ENCODE data around the gene MAP2K2. TPM values are rescaled to one million over a fixed set of nuclear protein-coding genes. Genes with fewer than 3 reads are reported as not detected.

The MAP2K2 gene
- total RNA-seq, 1 donor from 2014 or later = 106 TPM

DNA sequence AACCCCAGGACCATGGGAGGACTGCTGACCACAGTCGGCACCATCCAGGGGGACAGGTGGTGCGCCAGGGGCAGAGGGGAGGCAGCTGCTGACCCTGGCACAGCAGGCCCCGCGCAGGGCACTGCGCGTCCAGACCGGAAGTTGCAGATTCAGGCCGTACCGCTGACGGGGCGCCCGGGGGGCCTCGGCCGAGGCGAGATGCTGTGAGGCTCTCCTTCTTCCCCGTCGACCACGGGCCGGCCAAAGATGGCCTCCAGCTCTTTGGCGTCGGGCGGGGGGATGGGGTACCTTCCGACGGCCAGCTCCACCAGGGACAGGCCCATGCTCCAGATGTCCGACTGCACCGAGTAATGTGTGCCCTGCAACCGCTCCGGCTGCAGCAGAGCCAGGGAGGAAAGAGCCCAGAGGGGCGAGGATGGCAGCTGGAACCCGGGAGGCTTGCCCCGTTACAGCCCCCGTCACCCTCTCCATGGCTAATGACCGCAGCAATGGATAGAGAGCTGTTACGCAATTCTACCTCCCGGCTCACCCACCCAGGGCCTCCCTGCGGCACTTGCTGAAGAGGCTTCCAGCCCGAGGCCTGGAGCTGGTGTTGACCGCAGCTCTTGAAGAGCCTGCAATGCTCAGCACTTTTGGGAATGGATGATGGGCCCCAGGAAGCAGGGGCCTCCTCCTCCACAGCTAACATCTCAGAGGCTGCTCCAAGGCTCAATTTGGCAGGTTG, 24.7 kb downstream of the MAP2K2 start:
- DNase-seq (ENCODE audit: low read depth in 2 of 2) = no peak

DNA sequence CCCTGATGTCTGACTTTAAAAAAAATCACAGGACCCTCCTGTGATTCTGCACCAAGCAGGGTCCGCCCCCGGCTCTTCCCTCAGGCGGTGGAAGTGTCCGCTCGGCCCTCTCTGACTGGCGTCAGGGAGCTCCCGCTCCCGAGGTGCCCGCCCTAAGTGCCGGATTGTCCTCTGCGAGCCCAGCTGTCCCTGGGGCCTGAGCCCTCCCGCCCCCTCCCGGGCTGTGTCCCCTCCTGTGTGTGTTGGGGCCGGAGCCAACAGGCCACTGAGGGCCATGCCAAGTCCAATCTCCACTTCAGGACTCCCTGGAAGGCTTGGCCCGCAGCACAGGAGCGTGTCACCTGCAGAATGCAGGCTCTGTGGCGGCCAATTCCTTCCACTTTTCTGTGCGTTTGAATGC, 25.4 kb downstream of the MAP2K2 start:
- no peak for DNase-seq (ENCODE audit: low read depth in 2 of 2)

DNA sequence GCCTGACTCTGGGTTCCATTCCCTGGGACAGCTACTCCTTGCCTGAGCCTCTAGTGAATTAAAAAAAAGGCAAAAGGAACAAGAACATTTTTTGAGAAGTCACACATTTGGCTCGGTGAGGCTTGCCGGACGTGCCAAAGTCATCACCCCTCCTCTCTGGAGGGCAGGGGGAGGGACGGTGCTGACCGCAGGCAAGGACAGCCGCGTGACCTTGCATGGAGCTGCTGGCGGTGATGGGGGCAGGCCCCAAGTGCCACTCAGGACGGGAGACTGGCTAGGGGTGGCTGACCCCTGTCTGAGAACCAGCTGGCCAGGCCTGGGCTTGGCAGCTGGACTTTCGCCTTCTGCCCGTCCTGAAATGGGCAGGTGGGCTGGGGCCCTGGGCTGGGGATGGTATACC, 26.4 kb downstream of the MAP2K2 start:
- no peak for DNase-seq (ENCODE audit: low read depth in 2 of 2)

DNA sequence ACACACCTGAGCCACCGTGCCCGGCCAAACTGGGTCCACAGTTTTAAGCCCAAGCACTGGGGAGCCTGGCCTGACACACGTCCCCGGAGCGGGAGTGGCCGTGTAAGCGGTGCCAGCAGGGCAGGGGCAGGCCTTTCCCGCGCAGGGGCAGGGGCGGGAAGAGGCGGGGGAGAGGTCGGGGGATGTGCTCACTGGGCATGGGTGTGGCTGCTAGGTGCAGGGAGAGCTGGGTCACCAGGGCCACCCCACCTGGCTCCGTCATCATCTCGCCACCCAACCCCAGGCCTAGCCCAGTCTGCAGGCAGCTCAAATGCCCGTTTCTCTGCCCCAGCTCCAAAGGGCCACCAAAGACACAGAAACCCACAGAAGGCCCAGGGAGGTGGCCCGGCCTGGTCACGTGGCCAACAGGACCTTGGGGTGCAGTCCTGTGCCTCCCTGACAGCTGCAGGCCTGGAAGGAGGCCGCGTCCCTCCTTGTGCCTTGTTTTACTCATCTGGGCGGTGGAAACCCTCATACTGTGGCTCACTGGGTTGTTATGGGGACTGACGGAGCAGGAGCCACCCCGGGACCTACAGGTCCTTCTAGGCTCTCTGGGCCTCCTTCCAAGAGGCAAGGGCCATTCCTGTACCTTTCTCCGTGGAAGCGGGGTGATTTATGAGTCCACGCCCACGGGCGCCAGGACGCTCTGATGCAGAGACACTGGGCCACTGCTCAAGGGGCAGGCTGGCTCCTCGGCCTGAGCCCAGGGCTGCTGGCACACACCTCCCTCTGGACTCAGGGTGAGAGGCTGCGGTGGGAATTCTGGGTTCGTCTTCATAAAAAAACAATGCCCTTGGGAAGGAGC, 27.7 kb downstream of the MAP2K2 start:
- no peak for DNase-seq (ENCODE audit: low read depth in 2 of 2)

DNA sequence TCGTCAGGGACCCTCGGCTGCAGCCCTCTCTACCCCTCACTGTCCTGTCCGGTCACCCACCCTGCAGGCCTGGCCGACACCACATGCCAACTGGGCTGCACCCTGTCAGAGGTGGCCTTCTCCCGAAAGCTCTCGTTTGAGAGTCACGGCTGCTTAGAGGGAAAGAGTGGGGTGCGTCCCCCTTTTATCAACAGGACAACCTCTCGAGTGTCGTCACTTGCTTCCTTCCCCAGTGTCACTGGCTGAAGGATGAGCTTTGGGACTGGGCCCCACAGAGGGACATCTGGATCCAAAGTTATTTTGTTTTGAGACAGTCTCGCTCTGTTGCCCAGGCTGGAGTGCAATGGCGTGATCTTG, 28.5 kb downstream of the MAP2K2 start:
- DNase-seq (ENCODE audit: low read depth in 2 of 2) = no peak

DNA sequence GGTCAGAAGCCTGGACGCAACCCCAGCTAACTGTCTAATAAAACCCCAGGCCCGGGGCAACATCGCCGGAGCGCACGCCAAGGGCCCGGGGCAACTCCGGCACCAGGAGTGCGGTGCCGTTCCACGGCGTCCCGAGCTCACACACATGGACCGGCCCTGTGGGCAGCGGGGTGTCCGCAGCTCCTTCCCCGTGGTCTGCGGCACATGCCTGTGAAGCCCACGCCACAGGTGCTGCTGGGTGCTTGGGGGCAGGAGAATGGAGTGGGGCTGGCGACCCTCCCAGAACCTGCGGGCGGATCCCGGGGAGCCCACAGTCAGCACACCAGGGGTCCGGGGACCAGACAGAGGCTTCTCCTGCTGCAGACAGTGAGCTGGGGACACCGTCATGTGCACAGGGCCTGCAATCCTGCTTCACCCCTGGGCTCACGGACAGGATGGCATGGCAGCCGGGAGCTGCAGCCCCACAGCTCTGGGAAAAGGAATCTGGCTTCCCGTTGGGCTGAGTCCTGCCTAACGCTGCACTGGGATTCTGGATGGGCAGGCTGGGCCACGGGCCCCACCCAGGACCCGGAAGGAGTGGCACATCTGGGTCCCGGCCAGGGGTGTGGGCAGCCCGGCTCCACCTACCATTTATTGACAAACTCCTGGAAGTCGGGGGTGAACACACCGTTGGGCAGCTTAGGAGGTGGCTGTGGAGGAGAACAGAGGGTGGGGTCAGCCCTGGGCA, 29.0 kb downstream of the MAP2K2 start:
- no peak for DNase-seq (ENCODE audit: low read depth in 2 of 2)

DNA sequence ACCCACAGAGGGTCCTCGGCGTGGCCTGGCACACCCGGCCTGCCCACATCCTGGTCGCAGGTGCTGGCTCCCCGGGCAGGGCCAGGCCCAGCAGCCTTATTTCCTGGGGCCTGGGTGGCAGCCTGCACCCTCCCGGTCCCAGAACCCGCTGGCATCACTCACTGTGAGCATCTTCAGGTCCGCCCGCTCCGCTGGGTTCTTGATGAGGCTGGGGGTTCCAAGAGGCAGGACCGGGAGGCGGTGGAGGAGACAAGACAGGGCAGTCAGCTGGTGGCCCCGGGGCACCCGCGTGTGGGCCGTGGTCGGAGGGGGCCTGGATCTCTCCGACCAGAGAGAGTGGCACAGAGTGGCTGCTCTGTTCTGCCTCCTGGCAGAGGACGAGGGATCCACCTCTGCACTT, 29.6 kb downstream of the MAP2K2 start:
- DNase-seq (ENCODE audit: low read depth in 2 of 2) = no peak

DNA sequence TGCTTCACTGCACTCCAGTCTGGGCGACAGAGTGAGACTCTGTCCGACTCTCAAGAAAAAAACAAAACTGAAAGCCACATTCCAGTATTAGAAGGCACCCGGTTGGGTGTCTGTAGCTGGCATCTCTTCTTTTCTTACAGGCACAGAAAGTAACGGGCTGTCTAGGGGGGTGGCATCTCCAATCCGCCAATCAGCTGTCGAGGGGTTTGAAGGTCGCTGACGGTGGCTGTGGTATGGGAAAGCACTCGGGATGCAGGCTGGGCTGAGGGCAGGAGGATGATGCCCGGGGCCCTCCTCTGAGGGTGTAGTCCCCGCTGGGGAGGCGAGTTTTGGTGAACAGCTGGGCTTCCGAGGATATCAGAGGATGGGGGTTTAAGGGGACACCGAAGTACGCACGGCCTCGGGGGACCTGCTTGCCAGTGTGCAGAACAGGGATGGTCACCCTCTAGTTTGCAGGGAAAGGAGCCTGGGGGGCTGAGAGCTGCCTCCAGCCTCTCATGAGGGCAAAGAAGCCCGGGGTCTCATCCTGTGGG, 30.2 kb downstream of the MAP2K2 start:
- DNase-seq (ENCODE audit: low read depth in 2 of 2) = no peak

DNA sequence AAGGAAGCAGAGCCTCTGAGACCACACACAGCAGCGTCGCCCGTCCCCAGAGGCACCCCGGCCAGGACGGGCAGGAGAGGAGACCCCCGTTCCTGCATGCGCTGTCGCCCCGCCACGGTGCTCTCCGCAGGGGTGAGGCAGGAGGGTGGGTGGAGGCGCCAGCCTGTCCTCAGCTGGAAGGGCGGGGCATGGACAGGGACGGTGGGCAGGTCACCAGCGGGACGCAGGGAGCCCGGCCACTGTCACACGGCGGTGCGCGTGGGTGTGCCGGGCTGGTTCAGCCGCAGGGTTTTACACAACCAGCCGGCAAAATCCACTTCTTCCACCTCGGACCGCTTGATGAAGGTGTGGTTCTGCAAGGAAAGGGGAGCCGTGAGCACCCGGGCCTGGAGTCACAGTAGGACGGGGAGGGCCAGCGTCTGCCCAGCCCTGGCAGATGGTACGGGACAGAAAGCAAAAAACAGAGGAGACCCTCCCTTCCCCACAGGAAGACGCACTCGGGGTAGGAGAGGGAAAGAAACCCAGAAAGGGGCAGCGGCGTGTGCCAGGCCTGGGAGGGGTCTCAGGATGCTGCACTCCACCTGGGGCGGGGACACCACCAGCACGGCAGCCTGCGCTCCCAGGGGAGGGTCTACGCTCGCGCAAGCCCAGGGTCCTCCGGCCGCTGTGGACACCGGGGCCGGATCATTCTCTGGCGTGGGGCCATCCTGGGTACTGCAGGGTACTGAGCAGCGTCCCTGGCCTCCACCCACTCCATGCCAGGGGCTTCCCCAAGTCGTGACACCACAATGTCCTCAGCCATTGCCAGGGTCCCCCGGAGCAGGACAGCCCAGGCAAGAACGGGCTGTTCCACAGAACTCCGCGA, 33.3 kb downstream of the MAP2K2 start:
- DNase-seq (ENCODE audit: low read depth in 2 of 2) = no peak

DNA sequence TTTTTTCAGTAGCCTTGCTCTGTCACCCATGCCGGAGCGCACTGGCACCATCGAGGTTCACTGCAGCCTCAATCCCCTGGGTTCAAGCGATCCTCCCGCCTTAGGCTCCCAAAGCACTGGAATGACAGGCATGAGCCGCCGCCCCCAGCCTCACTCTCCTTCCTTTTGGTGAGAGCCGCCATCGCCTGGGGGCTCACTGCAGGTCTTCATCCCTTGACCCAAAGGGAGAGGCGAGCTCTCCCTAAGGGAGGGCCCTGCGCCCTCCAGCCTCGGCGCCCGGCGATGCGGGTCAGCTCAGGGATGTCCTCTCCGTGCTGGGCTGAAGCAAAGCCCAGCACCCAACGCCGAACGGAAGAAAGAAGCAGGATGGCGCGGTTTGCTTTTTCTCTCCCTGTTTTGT, 34.0 kb downstream of the MAP2K2 start:
- no peak for DNase-seq (ENCODE audit: low read depth in 2 of 2)

DNA sequence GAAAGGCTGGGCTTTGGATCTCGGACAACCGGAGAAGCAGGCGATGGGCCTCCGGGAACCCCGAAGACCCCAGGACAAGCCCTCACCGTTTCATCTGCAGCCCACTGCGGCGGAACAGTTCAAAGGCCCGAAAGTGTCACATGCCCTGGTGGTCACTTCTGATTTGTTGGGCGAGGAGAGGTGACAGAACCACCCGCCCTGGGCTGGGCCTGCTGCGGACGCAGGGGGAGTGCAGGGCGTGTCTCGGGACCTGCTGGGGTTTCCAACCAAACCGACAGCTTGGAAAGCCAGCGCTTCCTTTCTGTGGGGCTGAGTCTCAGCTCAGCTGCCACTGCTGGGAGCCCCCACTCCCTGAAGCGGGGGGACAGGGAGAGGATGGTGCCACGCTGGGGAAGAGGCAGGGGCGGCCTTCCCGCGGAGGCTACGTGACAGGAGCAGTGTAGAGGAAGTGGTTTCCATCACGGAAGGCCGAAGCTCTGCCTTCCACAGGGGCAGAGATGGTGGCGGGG, 34.5 kb downstream of the MAP2K2 start:
- DNase-seq (ENCODE audit: low read depth in 2 of 2) = no peak

DNA sequence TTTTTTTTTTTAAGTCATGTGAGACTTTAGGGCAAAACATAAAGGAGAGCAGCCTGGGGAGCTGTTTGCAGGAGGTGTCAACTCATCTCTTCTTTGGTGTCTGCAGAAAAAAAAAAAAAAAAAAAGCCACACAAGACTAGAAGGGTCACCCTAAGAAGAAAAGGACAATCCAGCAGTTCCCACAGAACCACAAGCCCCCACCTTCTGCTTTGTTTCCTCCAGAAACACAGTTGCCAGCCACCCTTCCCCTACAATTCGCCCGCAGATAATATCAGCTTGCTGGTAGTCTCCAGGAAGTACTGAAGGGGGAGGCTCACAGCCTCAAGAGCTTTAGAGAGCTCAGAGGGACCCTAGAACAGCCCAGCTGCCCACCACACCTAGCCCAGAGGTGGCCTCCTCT, 34.9 kb downstream of the MAP2K2 start:
- no peak for DNase-seq (ENCODE audit: low read depth in 2 of 2)

DNA sequence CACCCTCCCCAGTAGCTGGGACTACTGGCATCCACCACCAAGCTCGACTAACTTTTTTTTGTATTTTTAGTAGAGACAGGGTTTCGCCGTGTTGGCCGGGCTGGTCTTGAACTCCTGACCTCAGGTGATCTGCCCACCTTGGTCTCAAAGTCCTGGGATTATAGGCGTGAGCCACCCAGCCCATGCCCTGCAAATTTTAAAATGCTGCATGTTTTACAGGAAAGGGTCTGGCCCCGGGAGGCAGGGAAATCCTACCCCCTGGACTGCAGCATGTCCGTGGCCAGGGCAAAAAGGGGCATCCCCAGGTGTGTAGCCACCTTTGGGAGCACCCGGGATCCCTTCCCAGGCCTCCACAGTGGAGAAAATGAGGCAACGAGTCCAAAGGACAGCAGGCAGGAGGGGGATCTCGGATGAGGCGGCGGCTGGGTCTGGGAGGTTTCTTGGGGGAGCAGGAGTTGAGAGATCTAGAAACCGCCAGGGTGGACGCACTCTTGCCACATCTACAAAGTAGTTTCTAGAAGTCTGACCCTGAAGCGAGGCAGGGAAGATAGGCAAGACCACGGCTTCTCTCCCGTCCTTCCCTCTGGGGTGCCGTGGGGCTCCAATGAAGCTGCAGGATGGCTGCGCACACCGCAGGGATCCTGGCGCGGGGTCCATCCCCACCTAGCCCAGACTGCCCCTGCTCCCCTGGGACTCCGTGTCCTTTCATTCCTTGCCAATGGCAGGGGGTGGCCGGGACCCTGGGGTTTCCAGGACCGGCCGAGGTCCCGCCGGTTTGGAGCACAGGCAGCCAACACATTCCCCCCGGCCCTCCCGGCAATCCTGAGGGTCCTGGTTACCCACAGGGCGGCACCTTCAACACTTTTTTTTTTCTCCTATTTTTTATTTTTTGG, 35.9 kb downstream of the MAP2K2 start:
- no peak for DNase-seq (ENCODE audit: low read depth in 2 of 2)

DNA sequence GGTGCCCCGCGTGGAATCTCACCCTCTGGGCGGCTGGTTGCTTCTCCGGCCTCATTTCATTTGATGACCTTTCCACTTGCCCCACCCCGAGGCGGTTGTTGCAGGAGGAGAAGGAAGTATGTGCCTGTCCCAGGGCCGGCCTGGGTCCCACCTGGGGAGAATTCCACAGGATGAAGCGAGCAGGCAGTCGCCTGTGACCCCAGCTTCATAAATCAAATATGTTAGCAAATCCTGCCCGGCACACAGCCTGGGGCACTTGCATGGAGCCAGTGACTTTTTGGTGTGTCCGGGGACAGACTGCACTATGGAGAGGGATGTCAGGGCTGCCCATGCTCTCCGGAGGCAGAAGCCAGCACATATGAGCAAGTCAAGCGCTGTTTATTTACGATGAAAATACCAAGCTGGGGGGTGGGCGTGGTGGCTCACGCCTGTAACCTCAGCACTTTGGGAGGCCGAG, 37.5 kb downstream of the MAP2K2 start:
- no peak for DNase-seq (ENCODE audit: low read depth in 2 of 2)

DNA sequence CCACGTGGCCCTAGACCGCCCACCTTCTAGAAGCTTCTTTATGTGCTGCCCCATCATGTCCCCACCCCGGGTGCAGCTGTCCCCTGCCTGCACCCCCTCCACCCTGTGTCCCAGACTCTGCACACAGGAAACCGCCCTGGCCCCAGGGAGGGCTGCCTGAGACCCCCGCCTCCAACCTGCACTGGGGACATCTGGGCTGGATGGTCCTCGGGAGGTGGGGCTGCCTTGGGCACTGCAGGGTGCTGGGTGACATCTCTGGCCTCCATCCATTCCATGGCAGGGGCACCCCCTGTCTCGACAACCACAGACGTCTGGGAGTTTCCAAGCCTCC, 39.4 kb downstream of the MAP2K2 start:
- no peak for DNase-seq (ENCODE audit: low read depth in 2 of 2)

DNA sequence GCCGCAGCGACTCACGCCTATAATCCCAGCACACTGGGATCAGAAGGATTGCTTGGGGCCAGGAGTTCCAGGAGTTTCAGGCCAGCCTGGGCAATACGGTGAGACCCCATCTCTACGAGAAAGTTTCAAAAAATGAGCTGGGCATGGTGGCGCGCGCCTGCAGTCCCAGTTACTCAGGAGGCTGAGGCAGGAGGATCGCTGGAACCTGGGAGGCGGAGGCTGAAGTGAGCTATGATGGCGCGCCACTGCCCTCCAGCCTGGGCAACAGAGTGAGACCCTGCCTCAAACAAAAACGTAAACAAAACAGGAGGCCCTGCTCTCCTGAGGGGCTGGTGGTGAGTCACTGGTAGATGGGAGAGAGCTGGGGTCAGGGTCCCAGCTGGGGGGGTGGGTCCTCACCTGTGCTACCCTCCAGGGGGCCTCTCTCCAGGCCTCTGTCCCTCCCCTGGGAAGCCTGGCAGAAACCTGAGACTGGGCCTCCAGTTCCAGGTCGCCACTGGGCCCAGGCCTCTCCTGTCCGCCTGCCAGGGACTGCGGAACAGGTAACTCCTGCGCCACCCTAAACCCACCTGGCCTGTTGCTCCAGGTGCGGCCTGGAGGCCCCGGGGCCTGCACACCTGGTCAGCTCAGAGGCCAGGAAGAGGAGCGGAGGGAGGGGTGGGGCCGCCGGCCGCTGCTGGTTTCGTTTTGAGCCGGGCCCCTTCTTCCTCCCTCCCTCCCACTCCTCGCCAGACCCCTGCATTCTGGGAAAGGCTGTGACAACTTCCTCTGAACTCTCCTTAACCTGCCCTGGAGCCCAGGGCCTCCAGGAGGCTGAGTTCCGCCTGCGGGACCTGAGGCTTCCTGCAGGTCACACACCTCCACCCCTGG, 40.0 kb downstream of the MAP2K2 start:
- DNase-seq (ENCODE audit: low read depth in 2 of 2) = no peak

DNA sequence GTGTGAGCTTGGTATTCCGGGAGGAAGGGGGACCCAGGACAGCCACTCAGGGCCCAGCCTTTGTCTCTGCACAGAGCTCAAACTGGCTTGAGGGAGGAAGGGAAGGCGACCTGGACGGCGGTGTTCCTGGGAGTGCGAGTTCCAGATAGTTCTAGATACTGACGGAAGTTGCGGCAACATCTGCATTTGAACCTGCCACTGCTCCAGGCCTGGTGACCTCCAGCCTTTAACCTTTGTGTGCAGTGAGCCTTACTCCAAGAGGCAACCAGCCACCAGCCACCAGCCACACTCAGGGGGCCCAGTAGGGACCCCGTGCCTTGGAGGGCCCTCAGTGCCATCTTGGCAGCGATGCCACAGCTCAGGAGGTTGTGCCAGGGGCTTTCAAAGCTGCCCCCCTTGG, 41.8 kb downstream of the MAP2K2 start:
- DNase-seq (ENCODE audit: low read depth in 2 of 2) = no peak

DNA sequence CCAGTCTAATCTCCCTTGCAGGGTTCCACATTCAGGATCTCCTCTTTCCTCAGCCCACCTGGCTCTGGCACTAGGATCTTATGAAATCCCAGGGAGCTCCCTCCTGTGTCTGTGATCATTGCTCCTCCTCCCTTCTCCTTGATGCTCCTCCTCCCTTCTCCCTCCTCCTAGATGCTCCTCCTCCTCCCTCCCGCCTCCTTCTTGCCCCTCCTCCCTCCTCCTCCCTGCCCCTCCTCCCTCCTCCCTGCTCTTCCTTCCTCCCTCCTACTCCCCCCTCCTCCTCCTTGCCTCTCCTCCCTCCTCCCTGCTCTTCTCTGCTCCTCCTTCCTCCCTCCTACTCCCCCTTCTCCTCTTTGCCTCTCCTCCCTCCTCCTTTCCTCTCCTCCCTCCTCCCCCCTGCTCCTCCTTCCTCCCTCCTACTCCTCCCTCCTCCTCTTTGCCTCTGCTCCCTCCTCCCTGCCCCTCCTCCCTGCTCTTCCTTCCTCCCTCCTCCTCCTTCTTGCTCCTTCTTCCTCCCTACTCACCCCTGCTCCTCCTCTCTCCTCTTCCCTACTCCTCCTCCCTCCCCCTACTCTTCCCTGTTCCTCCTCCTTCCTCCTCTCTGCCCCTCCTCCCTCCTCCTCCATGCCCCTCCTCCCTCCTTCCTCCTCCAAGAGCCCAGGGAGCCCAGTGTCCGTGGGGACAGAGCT, 42.3 kb downstream of the MAP2K2 start:
- no peak for DNase-seq (ENCODE audit: low read depth in 2 of 2)
